Embryonic facial prominence (tissue), 1 donor: Measurements from ENCODE around the gene GPR146.

Experiments
- DNase-seq: peaks from one replicate; pipeline ENCODE4 v3.0.0-alpha.2; 2016; ENCODE audit errors: extremely low spot score

GPR146 gene

GRCh38 chr7:1092806-1093501 is 48.6 kb downstream of the GPR146 start:
- DNase-seq, result no peak

- no peak for DNase-seq
These were observed 49.1 kb downstream of the GPR146 start for GRCh38 chr7:1093502-1093843.

GRCh38 chr7:1093916-1094508 is 49.7 kb downstream of the GPR146 start:
- DNase-seq, result no peak

GRCh38 chr7:1094870-1095269 is 50.5 kb downstream of the GPR146 start:
- DNase-seq, result no peak

- DNase-seq, result no peak
These were observed 51.3 kb downstream of the GPR146 start for GRCh38 chr7:1095621-1096155.

- no peak for DNase-seq
These were observed 52.1 kb downstream of the GPR146 start for GRCh38 chr7:1096156-1097119.

- DNase-seq, result no peak
These were observed 52.8 kb downstream of the GPR146 start for GRCh38 chr7:1097120-1097504.

- DNase-seq, result no peak
These were observed 54.2 kb downstream of the GPR146 start for GRCh38 chr7:1098243-1099153.

GRCh38 chr7:1099154-1099542 is 54.8 kb downstream of the GPR146 start:
- DNase-seq, result no peak

GRCh38 chr7:1099637-1100036 is 55.3 kb downstream of the GPR146 start:
- DNase-seq, result no peak

- no peak for DNase-seq
These were observed 56.0 kb downstream of the GPR146 start for GRCh38 chr7:1100386-1100785.

- DNase-seq, result no peak
These were observed 56.7 kb downstream of the GPR146 start for GRCh38 chr7:1100834-1101562.

- DNase-seq, result no peak
These were observed 57.5 kb downstream of the GPR146 start for GRCh38 chr7:1101563-1102431.

- DNase-seq, result no peak
These were observed 58.9 kb downstream of the GPR146 start for GRCh38 chr7:1103009-1103788.

GRCh38 chr7:1103789-1104515 is 59.6 kb downstream of the GPR146 start:
- DNase-seq, result no peak

- DNase-seq, result no peak
These were observed 60.3 kb downstream of the GPR146 start for GRCh38 chr7:1104516-1105179.

GRCh38 chr7:1105189-1105588 is 60.8 kb downstream of the GPR146 start:
- no peak for DNase-seq
